Stimulated activated CD8-positive, alpha-beta memory T cell treated with anti-CD3 and anti-CD28 coated beads, Interleukin-4, amount 100 ng/mL, for 48 hours (primary cell): ENCODE measurements around the gene LYSET.
"Not testable (repeated sequence)": the region's sequence is repeated elsewhere in the genome, so short reads cannot be mapped to it uniquely, and the experiment has no call there.

ENCODE experiments used
- DNase-seq: peaks from one replicate; pipeline ENCODE4 v3.0.0-alpha.2; 2020

The LYSET gene

GRCh38 chr14:93184391-93185348 is at the start of gene LYSET, which contains the start of gene MOAP1:
Gene LYSET (plus strand): TSS chr14:93185317. CDS start chr14:93185406, 89 bp downstream.
Gene MOAP1 (minus strand): TSS chr14:93184897. CDS start chr14:93184242, 655 bp downstream.
- DNase-seq: peak; percentile 90

- DNase-seq: no peak
These were observed 49.7 kb upstream of the LYSET start for GRCh38 chr14:93135399-93135798.

DNA sequence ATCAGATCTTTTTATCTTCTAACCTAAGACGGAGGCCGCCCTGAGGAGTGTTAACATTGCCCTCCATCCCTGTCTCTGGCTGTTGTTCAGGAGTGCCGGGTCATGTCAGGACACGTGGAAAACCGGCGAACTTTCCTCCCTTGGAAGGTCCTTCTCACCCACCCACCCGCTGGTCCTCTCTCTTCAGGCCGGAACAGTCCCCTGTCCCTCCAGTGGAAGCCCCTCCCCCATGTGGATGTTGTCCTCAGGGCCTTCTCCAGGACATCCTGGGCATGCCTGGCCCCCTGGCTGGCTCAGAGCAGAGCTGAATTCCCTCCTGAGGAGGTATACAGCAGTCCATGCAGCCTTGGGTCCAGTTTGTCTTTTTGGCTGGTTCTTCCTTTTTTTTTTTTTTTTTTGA is 49.1 kb upstream of the LYSET start:
- no peak for DNase-seq

GRCh38 chr14:93136508-93136907 is 48.6 kb upstream of the LYSET start:
- not testable (repeated sequence) for DNase-seq

GRCh38 chr14:93137864-93138263 is 47.3 kb upstream of the LYSET start:
- no peak for DNase-seq

GRCh38 chr14:93142854-93143652 is 42.1 kb upstream of the LYSET start:
- no peak for DNase-seq

- DNase-seq: peak; percentile 42
These were observed 39.0 kb upstream of the LYSET start for GRCh38 chr14:93146119-93146518.

- no peak for DNase-seq
These were observed 36.1 kb upstream of the LYSET start for GRCh38 chr14:93148979-93149378.

GRCh38 chr14:93150227-93151208 is 34.6 kb upstream of the LYSET start:
- DNase-seq: no peak

DNA sequence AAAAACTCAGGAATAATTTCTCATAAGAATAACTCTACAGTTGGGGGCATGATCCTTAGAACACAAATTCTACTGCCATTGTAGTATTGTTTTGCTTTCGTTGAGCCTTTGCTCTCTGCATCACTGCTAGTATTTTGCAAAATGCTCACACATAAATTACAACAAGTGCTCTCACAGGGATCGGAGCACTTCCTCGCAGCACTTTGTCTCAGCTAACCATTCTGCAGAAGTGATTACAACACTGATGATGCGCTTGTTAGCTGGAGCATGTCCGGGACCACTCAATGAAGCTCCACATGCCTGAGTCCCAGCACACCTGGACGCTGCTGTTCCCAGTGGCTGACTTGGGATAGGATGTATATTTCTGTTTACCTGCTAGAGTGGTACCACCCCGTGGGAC is 32.0 kb upstream of the LYSET start:
- DNase-seq: no peak

- DNase-seq: no peak
These were observed 29.4 kb upstream of the LYSET start for GRCh38 chr14:93155667-93156066.

GRCh38 chr14:93156693-93157369 is 28.3 kb upstream of the LYSET start:
- DNase-seq: no peak

GRCh38 chr14:93158349-93158748 is 26.8 kb upstream of the LYSET start:
- DNase-seq: not testable (repeated sequence)

- DNase-seq: not testable (repeated sequence)
These were observed 25.3 kb upstream of the LYSET start for GRCh38 chr14:93159625-93160352.

DNA sequence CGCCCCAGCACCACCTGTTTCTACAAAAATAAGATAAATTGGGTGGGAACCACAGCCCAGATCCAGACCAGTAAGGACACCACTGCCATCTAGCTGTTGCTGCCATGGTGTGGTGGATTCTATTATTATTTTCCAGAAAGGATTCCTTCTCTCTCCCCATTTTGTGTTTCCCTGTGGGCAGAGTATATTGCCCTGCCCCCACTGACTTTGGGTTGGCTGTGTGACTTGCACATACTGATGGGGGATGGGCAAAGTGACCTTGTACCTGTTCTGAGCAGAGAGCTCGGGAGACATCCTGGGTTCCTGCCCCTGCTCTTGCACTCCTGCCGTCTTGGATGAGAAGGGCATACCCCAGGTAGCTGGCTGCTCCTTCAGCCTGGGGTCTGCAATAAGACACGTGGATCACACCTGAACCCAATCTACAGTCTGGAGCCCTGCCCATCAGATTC is 24.7 kb upstream of the LYSET start:
- no peak for DNase-seq

GRCh38 chr14:93161411-93161940 is 23.6 kb upstream of the LYSET start:
- no peak for DNase-seq

DNA sequence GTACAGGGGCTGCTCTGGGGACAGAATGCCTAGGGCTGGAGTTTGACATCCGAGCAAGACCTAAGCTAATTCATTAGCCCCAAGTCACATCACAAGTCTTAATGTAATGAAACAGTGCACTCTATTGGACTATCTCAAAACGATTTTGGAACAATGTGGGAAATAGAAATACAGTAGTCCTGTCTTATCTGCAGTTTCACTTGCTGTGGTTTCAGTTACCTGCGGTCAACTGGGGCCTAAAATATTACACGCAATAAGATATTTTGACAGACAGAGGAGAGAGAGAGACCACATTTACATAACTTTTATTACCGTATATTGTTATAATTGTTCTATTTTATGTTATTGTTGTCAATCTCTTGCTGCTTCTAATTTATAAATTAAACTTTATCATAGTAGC is 21.6 kb upstream of the LYSET start:
- DNase-seq: no peak

DNA sequence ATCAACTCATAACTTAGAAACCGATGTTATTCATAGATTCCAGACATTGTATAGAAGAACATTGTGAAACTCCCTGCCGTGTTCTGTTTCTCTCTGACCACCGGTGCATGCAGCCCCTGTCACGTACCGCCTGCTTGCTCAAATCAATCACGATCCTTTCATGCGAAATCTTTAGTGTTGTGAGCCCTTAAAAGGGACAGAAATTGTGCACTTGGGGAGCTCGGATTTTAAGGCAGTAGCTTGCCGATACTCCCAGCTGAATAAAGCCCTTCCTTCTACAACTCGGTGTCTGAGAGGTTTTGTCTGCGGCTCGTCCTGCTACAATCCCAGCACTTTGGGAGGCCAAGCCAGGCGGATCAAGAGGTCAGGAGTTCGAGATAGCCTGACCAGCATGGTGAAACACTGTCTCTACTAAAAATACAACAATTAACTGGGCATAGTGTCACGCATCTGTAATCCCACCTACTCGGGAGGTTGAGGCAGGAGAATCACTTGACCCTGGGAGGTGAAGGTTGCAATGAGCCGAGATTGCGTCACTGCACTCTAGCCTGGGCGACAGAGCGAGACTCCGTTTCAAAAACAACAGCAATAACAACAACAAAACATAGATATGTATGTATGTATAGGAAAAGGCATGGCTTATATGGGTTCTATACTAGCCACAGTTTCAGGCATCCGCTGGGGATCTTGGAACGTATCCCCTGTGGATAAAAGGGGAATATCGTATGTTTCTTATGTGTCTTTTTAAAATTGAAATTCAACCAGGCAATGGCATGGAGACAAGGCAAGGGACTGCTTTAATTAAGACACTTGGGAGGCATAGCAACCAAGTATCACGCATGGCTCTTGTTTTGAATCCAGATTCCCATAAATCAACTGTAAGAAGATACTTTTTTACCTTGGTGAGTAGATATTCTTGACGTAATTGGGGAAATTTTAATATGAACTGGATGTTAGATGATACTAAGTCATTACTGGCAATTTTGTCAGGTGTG is 19.5 kb upstream of the LYSET start:
- DNase-seq: not testable (repeated sequence)

DNA sequence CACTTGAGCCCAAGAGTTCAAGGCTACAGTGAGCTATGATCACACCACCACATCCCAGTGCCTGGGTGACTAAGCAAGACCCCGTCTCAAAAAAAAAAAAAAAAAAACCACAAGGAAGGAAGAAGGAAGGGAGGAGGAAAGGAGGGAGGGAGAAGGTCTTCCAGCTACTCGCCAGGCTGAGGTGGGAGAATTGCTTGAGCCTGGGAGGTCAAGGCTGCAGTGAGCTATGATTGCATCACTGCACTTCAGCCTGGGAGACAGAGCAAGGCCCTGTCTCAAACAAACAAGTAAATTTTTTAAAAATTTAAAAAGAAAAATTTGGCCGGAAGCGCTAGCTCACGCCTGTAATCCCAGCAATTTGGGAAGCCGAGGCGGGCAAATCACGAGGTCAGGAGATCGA is 16.5 kb upstream of the LYSET start:
- not testable (repeated sequence) for DNase-seq
